A549 treated with CpdA at 1 μM for 4 hours (cell line): ENCODE measurements around the gene ELL3. TPM values are rescaled to one million over a fixed set of nuclear protein-coding genes. Genes with fewer than 3 reads are reported as not detected.

Experiments
- total RNA-seq: library from RNA; stranded (reverse); fragments of 200-300 nt; extraction: Qiagen RNA extraction; gene quantifications from 5 replicates; pipeline ENCODE4 v1.2.3, GENCODE V29; 2022; ENCODE audit warnings: low read depth

ELL3 gene
- total RNA-seq = 1.1 to 2.2 TPM (median 1.6 TPM) in 5 replicates

GRCh38 chr15:43776718-43777266, at the start of gene ELL3:
ELL3 (minus strand) TSS chr15:43776966; CDS start chr15:43776901, 65 bp downstream.

GRCh38 chr15:43824302-43825246, 47.8 kb upstream of the ELL3 start, which contains the start of gene MFAP1:
MFAP1 (minus strand) TSS chr15:43824690; CDS start chr15:43824569, 121 bp downstream.

GRCh38 chr15:43800286-43801141, 23.7 kb upstream of the ELL3 start, which contains the start of gene HYPK:
HYPK (plus strand) TSS chr15:43800599; CDS start chr15:43800623, 24 bp downstream.

GRCh38 chr15:43799945-43800285, 23.1 kb upstream of the ELL3 start, which contains the start of gene SERINC4:
SERINC4 (minus strand) TSS chr15:43800220; CDS start chr15:43799986, 234 bp downstream.

GRCh38 chr15:43791993-43792760, 15.4 kb upstream of the ELL3 start, which contains the start of gene SERF2:
SERF2 (plus strand) TSS chr15:43792320; CDS start chr15:43792377, 57 bp downstream.

GRCh38 chr15:43746245-43746902, 30.4 kb downstream of the ELL3 start, which contains the start of gene PDIA3:
PDIA3 (plus strand) TSS chr15:43746438; CDS start chr15:43746540, 102 bp downstream.

Other genes with a start within 250 kb of the ELL3 start
- 5.1 to 8.1 TPM (median 5.8 TPM) in 5 replicates for gene PPIP5K1, start 186.8 kb downstream of the ELL3 start, total RNA-seq
- 2.6 to 7.6 TPM (median 3.8 TPM) in 5 replicates for gene CKMT1B, start 182.9 kb downstream of the ELL3 start, total RNA-seq
- 0.09 to 0.45 TPM (median 0.13 TPM) in 5 replicates for gene STRC, start 158.2 kb downstream of the ELL3 start, total RNA-seq
- 0.40 to 3.4 TPM (median 0.84 TPM) in 5 replicates for gene CATSPER2, start 128.1 kb downstream of the ELL3 start, total RNA-seq
- gene CKMT1A, start 83.1 kb downstream of the ELL3 start, total RNA-seq = 1.2 to 3.3 TPM (median 2.4 TPM) in 5 replicates
- 284 to 371 TPM (median 365 TPM) in 5 replicates for gene PDIA3, start 30.5 kb downstream of the ELL3 start, total RNA-seq
- 438 to 716 TPM (median 681 TPM) in 5 replicates for gene SERF2, start 15.4 kb upstream of the ELL3 start, total RNA-seq
- 0.05 to 0.12 TPM (median 0.08 TPM) in 4 of 5 replicates, not detected in the other for gene SERINC4, start 23.3 kb upstream of the ELL3 start, total RNA-seq
- 3.0 to 6.1 TPM (median 4.8 TPM) in 5 replicates for gene HYPK, start 23.6 kb upstream of the ELL3 start, total RNA-seq
- gene MFAP1, start 47.7 kb upstream of the ELL3 start, total RNA-seq = 24.9 to 33.6 TPM (median 28.5 TPM) in 5 replicates
- 10.5 to 15.0 TPM (median 12.0 TPM) in 5 replicates for gene WDR76, start 50.0 kb upstream of the ELL3 start, total RNA-seq